Trophoblast cell (in vitro differentiated cells and primary cell): ENCODE results near the gene OGFOD1.
A peak's percentile ranks its signal among the peaks of the same experiment; 100 is the strongest.

Source experiments
- DNase-seq, 2 donors: peaks; one replicate each; pipeline ENCODE4 v3.0.0-alpha.2; 2016
- H2AFZ ChIP-seq: 2 replicates; pipeline ENCODE4 v1.6.1; 2013; ENCODE audit warnings: low read length, moderate library complexity, mild to moderate bottlenecking; ENCODE audit not compliant: insufficient read depth, poor library complexity
- H2AK5ac ChIP-seq: 2 replicates; pipeline ENCODE4 v1.6.1; 2013; ENCODE audit warnings: mild to moderate bottlenecking, low read length
- H2BK120ac ChIP-seq: 2 replicates; pipeline ENCODE4 v1.6.1; 2013; ENCODE audit warnings: low read length, mild to moderate bottlenecking, moderate library complexity; ENCODE audit not compliant: insufficient read depth, poor library complexity
- H2BK12ac ChIP-seq: 2 replicates; pipeline ENCODE4 v1.6.1; 2013; ENCODE audit warnings: mild to moderate bottlenecking, low read length, moderate library complexity
- H2BK5ac ChIP-seq: 2 replicates; pipeline ENCODE4 v1.6.1; 2013; ENCODE audit warnings: low read length, low read depth, moderate library complexity, mild to moderate bottlenecking; ENCODE audit not compliant: poor library complexity
- H3K14ac ChIP-seq: 2 replicates; pipeline ENCODE4 v1.6.1; 2013; ENCODE audit warnings: mild to moderate bottlenecking, low read length
- H3K18ac ChIP-seq: 2 replicates; pipeline ENCODE4 v1.6.1; 2013; ENCODE audit warnings: mild to moderate bottlenecking, low read length
- H3K23ac ChIP-seq: 2 replicates; pipeline ENCODE4 v1.6.1; 2013; ENCODE audit warnings: low read length
- H3K27ac ChIP-seq: 2 replicates; pipeline ENCODE4 v1.5.1; 2013; ENCODE audit warnings: low read depth, mild to moderate bottlenecking, inconsistent platforms, low read length, moderate library complexity
- H3K27me3 ChIP-seq: 2 replicates; pipeline ENCODE4 v1.6.1; 2013; ENCODE audit warnings: inconsistent platforms, mild to moderate bottlenecking, low read length, moderate library complexity; ENCODE audit not compliant: insufficient read depth
- H3K36me3 ChIP-seq, 2 experiments: 1 replicate in 1 of 2; 2 replicates in 1 of 2; pipeline ENCODE4 v1.6.1; 2013; ENCODE audit warnings: low read length in 2 of 2, mild to moderate bottlenecking in 2 of 2, moderate library complexity in 1 of 2; ENCODE audit not compliant: insufficient read depth in 2 of 2, control insufficient read depth in 1 of 2
- H3K4ac ChIP-seq: 2 replicates; pipeline ENCODE4 v1.6.1; 2013; ENCODE audit warnings: low read depth, mild to moderate bottlenecking, low read length, moderate library complexity
- H3K4me1 ChIP-seq, 2 experiments: 1 replicate in 1 of 2; 2 replicates in 1 of 2; pipeline ENCODE4 v1.6.1; 2013; ENCODE audit warnings: low read length in 2 of 2, mild to moderate bottlenecking in 2 of 2, moderate library complexity in 1 of 2; ENCODE audit not compliant: insufficient read depth in 2 of 2, control insufficient read depth in 1 of 2
- H3K4me2 ChIP-seq: 2 replicates; pipeline ENCODE4 v1.6.1; 2013; ENCODE audit warnings: inconsistent platforms, mild to moderate bottlenecking, low read length, moderate library complexity
- H3K4me3 ChIP-seq: 2 replicates; pipeline ENCODE4 v1.5.1; 2013; ENCODE audit warnings: mild to moderate bottlenecking, low read depth, low read length, inconsistent platforms
- H3K79me1 ChIP-seq: one replicate; pipeline ENCODE4 v1.6.1; 2013; ENCODE audit warnings: low read length
- H3K79me2 ChIP-seq: 2 replicates; pipeline ENCODE4 v1.6.1; 2013; ENCODE audit warnings: low read length, mild to moderate bottlenecking; ENCODE audit not compliant: control insufficient read depth, insufficient read depth, poor library complexity
- H3K9ac ChIP-seq: 2 replicates; pipeline ENCODE4 v1.6.1; 2013; ENCODE audit warnings: mild to moderate bottlenecking, low read length
- H3K9me3 ChIP-seq: 2 replicates; pipeline ENCODE4 v1.6.1; 2013; ENCODE audit warnings: low read depth, mild to moderate bottlenecking, control low read depth, inconsistent platforms, low read length; ENCODE audit not compliant: insufficient read depth
- H4K12ac ChIP-seq: 2 replicates; pipeline ENCODE4 v1.6.1; 2013; ENCODE audit warnings: low read depth, mild to moderate bottlenecking, low read length, moderate library complexity
- H4K8ac ChIP-seq: 2 replicates; pipeline ENCODE4 v1.6.1; 2013; ENCODE audit warnings: low read depth, mild to moderate bottlenecking, low read length, moderate library complexity
- H4K91ac ChIP-seq: one replicate; pipeline ENCODE4 v1.6.1; 2013; ENCODE audit warnings: low read depth, mild to moderate bottlenecking, low read length, moderate library complexity
- WGBS: extraction: QIAGEN DNeasy Blood & Tissue Kit; methylation state at CpG from one replicate; pipeline ENCODE4 v1.1.7; 2013; ENCODE audit warnings: missing lambda C conversion rate; ENCODE audit not compliant: insufficient read length, insufficient coverage; ENCODE audit errors: extremely low coverage; 5-methylcytosine and 5-hydroxymethylcytosine counted together

OGFOD1 gene

DNA sequence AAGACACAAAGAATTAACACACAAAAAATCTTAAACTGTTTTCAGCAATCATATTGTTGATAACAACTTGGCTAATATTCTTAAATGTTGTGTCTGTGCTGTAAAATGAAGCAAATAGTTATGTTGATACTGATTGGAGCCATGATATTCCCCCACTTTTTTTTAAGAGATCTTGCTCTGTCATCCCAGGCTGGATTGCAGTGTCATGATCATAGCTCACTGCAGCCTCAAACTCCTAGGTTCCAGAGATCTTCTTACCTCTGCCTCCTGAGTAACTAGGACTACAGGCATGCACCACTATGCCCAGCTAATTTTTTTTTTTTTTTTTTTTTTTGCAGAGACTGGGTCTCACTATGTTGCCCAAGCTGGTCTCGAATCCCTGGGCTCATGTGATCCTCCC, 42.5 kb downstream of the OGFOD1 start:
- Histone ChIP-seq H2BK12ac (no peak overlapping the region), H3K23ac (no peak overlapping the region), H2AFZ (no peak overlapping the region), H3K27me3 (no peaks in the 10 kb centered on the region), H3K18ac (no peak overlapping the region), H3K9ac (no peak overlapping the region), H3K9me3 (no peaks in the 10 kb centered on the region), H3K14ac (no peak overlapping the region), H2AK5ac (no peak overlapping the region), H2BK5ac (no peak overlapping the region), H3K4me1 (no peaks in the 10 kb centered on the region), H3K27ac (no peak overlapping the region), H3K36me3 (peaks cover 0 to 2% of the 10 kb centered on the region in 2 experiments), H3K4me3 (no peak overlapping the region), H4K8ac (no peak overlapping the region), H3K4me2 (no peak overlapping the region), H3K79me1 (no peaks in the 10 kb centered on the region), H4K12ac (no peak overlapping the region), H4K91ac (no peak overlapping the region), H3K4ac (no peak overlapping the region), H3K79me2 (no peaks in the 10 kb centered on the region), H2BK120ac (no peak overlapping the region)
- DNase-seq: no peak
- WGBS: no CpG with 5 or more reads among the region's 1 CpG

DNA sequence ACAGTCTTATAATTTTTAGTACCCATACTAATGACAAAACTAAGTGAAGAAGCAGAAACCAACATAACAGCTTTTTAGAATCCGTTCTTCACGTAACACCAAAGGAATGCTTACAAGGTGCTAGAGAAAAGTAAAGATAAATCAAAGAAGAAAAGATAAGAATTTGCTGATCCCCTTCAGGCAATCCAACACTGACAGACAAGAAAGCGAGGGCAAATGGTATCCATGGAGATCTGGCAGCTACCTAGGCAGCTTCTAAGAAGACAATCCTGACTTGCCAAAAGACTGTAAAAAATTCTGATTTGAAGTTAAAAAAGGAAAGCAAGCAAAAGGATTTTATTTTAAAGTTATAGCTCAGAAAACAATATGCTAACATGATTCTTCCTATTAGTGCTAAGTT, 53.8 kb downstream of the OGFOD1 start:
- Histone ChIP-seq H3K27ac (no peak overlapping the region), H2BK120ac (no peak overlapping the region), H3K36me3 (peaks cover 17 to 18% of the 10 kb centered on the region in 2 experiments), H4K8ac (no peak overlapping the region), H4K12ac (no peak overlapping the region), H3K18ac (no peak overlapping the region), H3K4ac (no peak overlapping the region), H3K4me3 (no peak overlapping the region), H2AK5ac (no peak overlapping the region), H3K23ac (no peak overlapping the region), H3K79me1 (no peaks in the 10 kb centered on the region), H3K9ac (no peak overlapping the region), H3K27me3 (no peaks in the 10 kb centered on the region), H4K91ac (no peak overlapping the region), H3K79me2 (no peaks in the 10 kb centered on the region), H2AFZ (no peak overlapping the region), H3K14ac (no peak overlapping the region), H3K9me3 (no peaks in the 10 kb centered on the region), H2BK5ac (no peak overlapping the region), H3K4me2 (no peak overlapping the region), H3K4me1 (no peaks in the 10 kb centered on the region), H2BK12ac (no peak overlapping the region)
- no CpG with 5 or more reads among the region's 3 CpGs for WGBS
- DNase-seq: peak; percentile 47 to 82

GRCh38 chr16:56506941-56507340, 55.6 kb downstream of the OGFOD1 start:
- no peak overlapping the region for H4K8ac ChIP-seq
- no peak overlapping the region for H4K12ac ChIP-seq
- H3K14ac ChIP-seq: no peak overlapping the region
- no peak overlapping the region for H3K4ac ChIP-seq
- H3K4me1 ChIP-seq: no peaks in the 10 kb centered on the region
- H2AFZ ChIP-seq: no peak overlapping the region
- no peaks in the 10 kb centered on the region for H3K9me3 ChIP-seq
- H2BK12ac ChIP-seq: no peak overlapping the region
- H3K4me2 ChIP-seq: no peak overlapping the region
- H3K79me1 ChIP-seq: no peaks in the 10 kb centered on the region
- H4K91ac ChIP-seq: no peak overlapping the region
- H3K27ac ChIP-seq: no peak overlapping the region
- no peak overlapping the region for H3K9ac ChIP-seq
- H2BK120ac ChIP-seq: no peak overlapping the region
- H3K27me3 ChIP-seq: no peaks in the 10 kb centered on the region
- H3K23ac ChIP-seq: no peak overlapping the region
- no peak overlapping the region for H2AK5ac ChIP-seq
- no peaks in the 10 kb centered on the region for H3K79me2 ChIP-seq
- H3K4me3 ChIP-seq: no peak overlapping the region
- peak in 1 of 2 donors; percentile 43 for DNase-seq
- H2BK5ac ChIP-seq: no peak overlapping the region
- peaks cover 10 to 12% of the 10 kb centered on the region in 2 experiments for H3K36me3 ChIP-seq
- H3K18ac ChIP-seq: no peak overlapping the region

GRCh38 chr16:56510544-56510943, 59.2 kb downstream of the OGFOD1 start:
- no peak overlapping the region for H2BK5ac ChIP-seq
- no peaks in the 10 kb centered on the region for H3K79me1 ChIP-seq
- WGBS: no CpG with 5 or more reads among the region's 2 CpGs

More at GRCh38 chr16:56510544-56510943, 59.2 kb downstream of the OGFOD1 start:
- Histone ChIP-seq H3K18ac (no peak overlapping the region), H3K9me3 (no peaks in the 10 kb centered on the region), H4K8ac (no peak overlapping the region), H3K4ac (no peak overlapping the region), H2BK12ac (no peak overlapping the region), H3K9ac (no peak overlapping the region), H2AFZ (no peak overlapping the region), H3K4me2 (no peak overlapping the region), H3K23ac (no peak overlapping the region), H3K4me1 (no peaks in the 10 kb centered on the region), H4K91ac (no peak overlapping the region), H3K27ac (no peak overlapping the region), H2AK5ac (no peak overlapping the region), H2BK120ac (no peak overlapping the region), H3K27me3 (no peaks in the 10 kb centered on the region), H3K14ac (no peak overlapping the region), H4K12ac (no peak overlapping the region), H3K36me3 (peaks cover 6 to 8% of the 10 kb centered on the region in 2 experiments), H3K4me3 (no peak overlapping the region), H3K79me2 (no peaks in the 10 kb centered on the region)
- DNase-seq: no peak
